ENCODE data around the gene TMCO4. TPM values are rescaled to one million over a fixed set of nuclear protein-coding genes. Genes with fewer than 3 reads are reported as not detected.
"Not testable (repeated sequence)": the region's sequence is repeated elsewhere in the genome, so short reads cannot be mapped to it uniquely, and the experiment has no call there.

Gene TMCO4
- 10 to 100 TPM; 19.0 to 26.6 (median 20.7) TPM for total RNA-seq

DNA sequence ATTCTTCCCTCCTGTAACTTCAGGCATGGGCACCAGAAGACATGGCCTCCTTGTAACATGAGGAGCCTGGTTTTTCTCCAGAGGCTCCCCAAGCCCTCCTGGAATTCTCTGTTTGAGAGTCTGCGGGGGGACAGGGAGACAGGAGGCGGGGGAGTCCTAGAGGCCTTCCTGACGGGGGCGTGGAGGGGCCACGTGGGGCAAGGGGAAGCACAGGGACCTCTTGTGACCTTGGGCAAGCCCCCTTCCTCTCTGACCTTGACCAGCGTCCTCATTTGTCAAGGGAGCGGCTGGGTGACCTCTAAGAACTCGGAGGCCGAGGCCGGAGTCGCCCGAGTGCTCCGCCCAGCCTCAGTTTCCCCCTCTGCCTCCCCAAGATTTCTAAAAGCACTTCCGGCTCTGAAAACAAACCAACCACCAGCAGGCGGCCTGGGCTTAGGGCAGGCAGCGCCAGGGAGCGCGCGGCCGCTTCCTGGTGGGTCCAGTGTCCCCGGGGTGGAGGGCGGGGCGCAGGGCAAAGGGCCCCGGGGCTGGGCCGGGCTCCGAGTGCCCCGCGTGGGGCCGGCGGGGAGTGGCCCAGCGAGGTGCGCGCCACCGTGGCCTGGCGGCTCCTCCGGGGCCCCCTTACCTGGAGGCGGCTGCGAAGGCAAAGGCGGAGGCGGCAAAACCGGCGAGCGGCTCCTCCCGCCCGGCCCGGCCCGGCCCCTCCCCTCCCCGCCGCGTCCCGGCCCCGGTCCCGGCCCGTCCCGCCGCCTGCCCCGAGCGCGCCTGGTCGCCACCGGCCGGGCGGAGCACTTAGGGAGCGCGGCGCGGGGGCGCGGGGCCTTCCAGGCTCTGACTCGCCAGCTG, at the start of gene TMCO4:
TSS of gene TMCO4 (minus strand) at position 687 of the 846 bp plus-strand sequence. CDS start 19,158 bp downstream, outside the sequence.
- DNase-seq (ENCODE audit: low spot score) = no peak
- peak; percentile 74 for ATAC-seq (ENCODE audit: low FRiP score)
- no peak for TF ChIP-seq CTCF (IDR thresholded peaks at IDR 0.05)

- not testable (repeated sequence) for DNase-seq (ENCODE audit: low spot score); ATAC-seq (ENCODE audit: low FRiP score)
These were observed 49.6 kb upstream of the TMCO4 start for GRCh38 chr1:19849307-19849706.

- ATAC-seq (ENCODE audit: low FRiP score); DNase-seq (ENCODE audit: low spot score): not testable (repeated sequence)
These were observed 47.6 kb upstream of the TMCO4 start for GRCh38 chr1:19847334-19847733.

- ATAC-seq (ENCODE audit: low FRiP score) (no peak), DNase-seq (ENCODE audit: low spot score) (no peak)
- no peak for TF ChIP-seq CTCF (IDR thresholded peaks at IDR 0.05)
These were observed 46.6 kb upstream of the TMCO4 start for GRCh38 chr1:19846338-19846737.

- TF ChIP-seq CTCF (IDR thresholded peaks at IDR 0.05) = no peak
- DNase-seq (ENCODE audit: low spot score) = no peak
- ATAC-seq (ENCODE audit: low FRiP score) = no peak
These were observed 45.8 kb upstream of the TMCO4 start for GRCh38 chr1:19845555-19845954.

- ATAC-seq (ENCODE audit: low FRiP score) = no peak
- no peak for DNase-seq (ENCODE audit: low spot score)
- no peak for TF ChIP-seq CTCF (IDR thresholded peaks at IDR 0.05)
These were observed 45.2 kb upstream of the TMCO4 start for GRCh38 chr1:19844731-19845495.

- TF ChIP-seq CTCF (IDR thresholded peaks at IDR 0.05) = no peak
- ATAC-seq (ENCODE audit: low FRiP score) (no peak), DNase-seq (ENCODE audit: low spot score) (no peak)
These were observed 40.5 kb upstream of the TMCO4 start for GRCh38 chr1:19840228-19840627.

DNA sequence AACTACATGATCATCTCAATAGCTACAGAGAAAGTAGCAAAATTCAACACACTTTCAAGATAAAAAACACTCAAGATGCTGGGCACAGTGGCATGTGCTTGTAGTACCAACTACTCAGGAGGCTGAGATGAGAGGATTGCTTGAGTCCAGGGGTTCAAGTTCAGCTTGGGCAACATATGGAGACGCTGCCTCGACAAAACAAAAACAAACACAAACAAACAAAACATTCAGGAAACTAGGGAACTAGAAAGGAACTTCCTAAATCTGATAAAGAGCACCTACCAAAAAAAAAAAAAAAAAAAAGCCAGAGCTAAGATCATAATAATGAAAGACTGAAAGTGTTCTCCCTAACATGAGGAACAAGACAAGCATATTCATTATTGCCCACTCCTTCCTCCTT, 38.1 kb upstream of the TMCO4 start:
- DNase-seq (ENCODE audit: low spot score) = no peak
- no peak for ATAC-seq (ENCODE audit: low FRiP score)
- no peak for TF ChIP-seq CTCF (IDR thresholded peaks at IDR 0.05)
